ENCODE data around the gene ZCCHC14. TPM values are rescaled to one million over a fixed set of nuclear protein-coding genes. Genes with fewer than 3 reads are reported as not detected.
"Not testable (repeated sequence)": the region's sequence is repeated elsewhere in the genome, so short reads cannot be mapped to it uniquely, and the experiment has no call there.

Gene ZCCHC14
- total RNA-seq, 1 experiment from 2014 or later: 45.4 TPM

- CTCF ChIA-PET: no interaction called here
- DNase-seq: no peak
- Mint-ChIP-seq H3K27me3 (ENCODE audit: unreplicated experiment) (no peaks in the 10 kb centered on the region), H3K27ac (ENCODE audit: unreplicated experiment) (peak overlapping the region; percentile 87), H3K9me3 (ENCODE audit: low read depth, unreplicated experiment) (no peaks in the 10 kb centered on the region), H3K4me3 (ENCODE audit: low read depth, unreplicated experiment) (peak overlapping the region; percentile 87), H3K4me1 (ENCODE audit: low read depth, unreplicated experiment) (peaks cover 53% of the 10 kb centered on the region), H3K36me3 (ENCODE audit: insufficient read depth, unreplicated experiment) (peaks cover 78% of the 10 kb centered on the region)
- intact Hi-C loops (cut with micrococcal nuclease; ENCODE audit: unreplicated experiment): loop anchor here (5.0 kb wide), 1 partner anchor 73 kb away; the partner anchor contains the start of gene C16orf95
- no TSS peak for BruUV-seq (replicated peaks)
- TF ChIP-seq, protein P1, sequence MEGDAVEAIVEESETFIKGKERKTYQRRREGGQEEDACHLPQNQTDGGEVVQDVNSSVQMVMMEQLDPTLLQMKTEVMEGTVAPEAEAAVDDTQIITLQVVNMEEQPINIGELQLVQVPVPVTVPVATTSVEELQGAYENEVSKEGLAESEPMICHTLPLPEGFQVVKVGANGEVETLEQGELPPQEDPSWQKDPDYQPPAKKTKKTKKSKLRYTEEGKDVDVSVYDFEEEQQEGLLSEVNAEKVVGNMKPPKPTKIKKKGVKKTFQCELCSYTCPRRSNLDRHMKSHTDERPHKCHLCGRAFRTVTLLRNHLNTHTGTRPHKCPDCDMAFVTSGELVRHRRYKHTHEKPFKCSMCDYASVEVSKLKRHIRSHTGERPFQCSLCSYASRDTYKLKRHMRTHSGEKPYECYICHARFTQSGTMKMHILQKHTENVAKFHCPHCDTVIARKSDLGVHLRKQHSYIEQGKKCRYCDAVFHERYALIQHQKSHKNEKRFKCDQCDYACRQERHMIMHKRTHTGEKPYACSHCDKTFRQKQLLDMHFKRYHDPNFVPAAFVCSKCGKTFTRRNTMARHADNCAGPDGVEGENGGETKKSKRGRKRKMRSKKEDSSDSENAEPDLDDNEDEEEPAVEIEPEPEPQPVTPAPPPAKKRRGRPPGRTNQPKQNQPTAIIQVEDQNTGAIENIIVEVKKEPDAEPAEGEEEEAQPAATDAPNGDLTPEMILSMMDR (IDR thresholded peaks at IDR 0.05; ENCODE audit: unreplicated experiment): no peak
Measured at GRCh38 chr16:87390641-87391323, 102.0 kb downstream of the ZCCHC14 start.

DNA sequence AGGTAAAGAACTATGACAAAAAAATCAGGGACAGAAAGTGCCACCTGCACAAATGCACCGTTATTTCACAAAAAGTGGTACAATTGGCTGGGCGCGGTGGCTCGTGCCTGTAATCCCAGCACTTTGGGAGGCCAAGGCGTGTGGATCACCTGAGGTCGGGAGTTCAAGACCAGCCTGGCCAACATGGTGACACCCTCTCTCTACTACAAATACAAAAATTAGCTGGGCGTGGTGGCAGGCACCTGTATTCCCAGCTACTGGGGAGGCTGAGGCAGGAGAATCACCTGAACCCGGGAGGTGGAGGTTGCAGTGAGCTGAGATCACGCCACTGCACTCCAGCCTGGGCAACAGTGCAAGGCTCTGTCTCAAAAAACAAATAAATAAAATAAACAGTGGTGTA is 102.9 kb downstream of the ZCCHC14 start:
- H3K9me3 Mint-ChIP-seq (ENCODE audit: low read depth, unreplicated experiment); H3K27me3 Mint-ChIP-seq (ENCODE audit: unreplicated experiment); CTCF ChIA-PET; BruUV-seq (replicated peaks); DNase-seq; H3K4me3 Mint-ChIP-seq (ENCODE audit: low read depth, unreplicated experiment): not testable (repeated sequence)
- Mint-ChIP-seq H3K36me3 (ENCODE audit: insufficient read depth, unreplicated experiment) (peaks cover 71% of the 10 kb centered on the region), H3K27ac (ENCODE audit: unreplicated experiment) (peak overlapping the region; percentile 95), H3K4me1 (ENCODE audit: low read depth, unreplicated experiment) (peaks cover 46% of the 10 kb centered on the region)
- intact Hi-C loops (cut with micrococcal nuclease; ENCODE audit: unreplicated experiment): loop anchor here (5.0 kb wide), 1 partner anchor 73 kb away; the partner anchor contains the start of gene C16orf95

DNA sequence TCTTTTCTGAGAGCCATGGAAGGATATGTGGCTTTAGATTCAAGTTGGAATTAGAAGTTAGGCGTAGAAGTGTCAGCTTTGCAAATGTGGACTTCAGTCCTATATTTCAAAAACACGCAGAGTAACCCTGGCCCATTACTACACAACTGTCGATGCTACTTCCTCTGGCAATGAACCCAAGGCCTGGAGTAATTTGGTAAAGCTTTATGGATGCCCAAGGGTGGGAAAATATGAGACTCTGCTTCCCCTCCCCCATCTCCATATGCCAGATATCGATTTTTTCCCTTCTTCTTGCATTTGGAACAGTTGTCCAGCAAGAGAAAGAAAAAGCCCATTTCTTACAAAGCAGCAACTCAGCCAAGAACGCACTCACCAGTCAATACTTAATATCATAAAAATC is 103.6 kb downstream of the ZCCHC14 start:
- no TSS peak for BruUV-seq (replicated peaks)
- intact Hi-C loops (cut with micrococcal nuclease; ENCODE audit: unreplicated experiment): no loop called here
- H3K27me3 Mint-ChIP-seq (ENCODE audit: unreplicated experiment): no peaks in the 10 kb centered on the region
- H3K27ac Mint-ChIP-seq (ENCODE audit: unreplicated experiment): peak overlapping the region; percentile 95
- TF ChIP-seq, protein P1 (IDR thresholded peaks at IDR 0.05; ENCODE audit: unreplicated experiment): no peak
- CTCF ChIA-PET: no interaction called here
- H3K4me3 Mint-ChIP-seq (ENCODE audit: low read depth, unreplicated experiment): no peak overlapping the region
- no peak for DNase-seq
- peaks cover 71% of the 10 kb centered on the region for H3K36me3 Mint-ChIP-seq (ENCODE audit: insufficient read depth, unreplicated experiment)
- peaks cover 39% of the 10 kb centered on the region for H3K4me1 Mint-ChIP-seq (ENCODE audit: low read depth, unreplicated experiment)
- H3K9me3 Mint-ChIP-seq (ENCODE audit: low read depth, unreplicated experiment): no peaks in the 10 kb centered on the region

DNA sequence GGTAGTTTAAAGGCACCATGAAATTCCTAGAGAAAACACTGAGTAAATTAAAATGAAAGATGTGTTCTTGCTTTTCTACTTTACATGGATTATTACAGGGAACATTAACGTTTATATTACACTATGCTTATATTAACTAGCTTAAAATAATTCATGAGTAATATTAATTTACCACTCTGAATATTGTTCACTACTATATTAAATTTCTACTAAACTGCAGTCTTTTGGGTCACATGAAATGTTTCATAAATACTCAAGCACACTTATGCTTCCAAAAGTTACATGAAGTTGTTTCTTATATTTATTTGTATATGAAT is 104.0 kb downstream of the ZCCHC14 start:
- peaks cover 35% of the 10 kb centered on the region for H3K4me1 Mint-ChIP-seq (ENCODE audit: low read depth, unreplicated experiment)
- DNase-seq: no peak
- H3K9me3 Mint-ChIP-seq (ENCODE audit: low read depth, unreplicated experiment): no peaks in the 10 kb centered on the region
- peak overlapping the region; percentile 95 for H3K27ac Mint-ChIP-seq (ENCODE audit: unreplicated experiment)
- no peaks in the 10 kb centered on the region for H3K27me3 Mint-ChIP-seq (ENCODE audit: unreplicated experiment)
- H3K36me3 Mint-ChIP-seq (ENCODE audit: insufficient read depth, unreplicated experiment): peaks cover 71% of the 10 kb centered on the region
- no peak overlapping the region for H3K4me3 Mint-ChIP-seq (ENCODE audit: low read depth, unreplicated experiment)
- CTCF ChIA-PET: interaction anchor here (1.2 kb wide), 1 partner anchor 19 kb away, joined by 4 read pairs; no protein-coding TSS in a partner anchor
- intact Hi-C loops (cut with micrococcal nuclease; ENCODE audit: unreplicated experiment): no loop called here
- BruUV-seq (replicated peaks): no TSS peak
- TF ChIP-seq, protein P1 (IDR thresholded peaks at IDR 0.05; ENCODE audit: unreplicated experiment): no peak

All from Calu3 (cell line).